Measurements from ENCODE around the gene PTPRM.

PTPRM gene

GRCh38 chr18:7696780-7697179 lies 129.7 kb downstream of the PTPRM start:
- TF ChIP-seq CTCF (IDR thresholded peaks at IDR 0.05; ENCODE audit: low read depth, low read length) = no peak
- no peak overlapping the region for H3K4me3 ChIP-seq (ENCODE audit: low read depth, low read length)
- DNase-seq (ENCODE audit: low read depth, low spot score) = no peak
- in situ Hi-C loops (cut with HindIII; ENCODE audit: low sequenced_read_pairs) = no loop called here

- in situ Hi-C loops (cut with HindIII; ENCODE audit: low sequenced_read_pairs) = no loop called here
- H3K4me3 ChIP-seq (ENCODE audit: low read depth, low read length) = no peak overlapping the region
- no peak for TF ChIP-seq CTCF (IDR thresholded peaks at IDR 0.05; ENCODE audit: low read depth, low read length)
- no peak for DNase-seq (ENCODE audit: low read depth, low spot score)
Measured at GRCh38 chr18:7697306-7697705, 130.2 kb downstream of the PTPRM start.

GRCh38 chr18:7711495-7711894 lies 144.4 kb downstream of the PTPRM start:
- no peak for TF ChIP-seq CTCF (IDR thresholded peaks at IDR 0.05; ENCODE audit: low read depth, low read length)
- DNase-seq (ENCODE audit: low read depth, low spot score) = no peak
- in situ Hi-C loops (cut with HindIII; ENCODE audit: low sequenced_read_pairs) = no loop called here
- H3K4me3 ChIP-seq (ENCODE audit: low read depth, low read length) = no peak overlapping the region

GRCh38 chr18:7720395-7720794 lies 153.3 kb downstream of the PTPRM start:
- no peak for DNase-seq (ENCODE audit: low read depth, low spot score)
- in situ Hi-C loops (cut with HindIII; ENCODE audit: low sequenced_read_pairs) = no loop called here
- no peak overlapping the region for H3K4me3 ChIP-seq (ENCODE audit: low read depth, low read length)
- TF ChIP-seq CTCF (IDR thresholded peaks at IDR 0.05; ENCODE audit: low read depth, low read length) = no peak

- TF ChIP-seq CTCF (IDR thresholded peaks at IDR 0.05; ENCODE audit: low read depth, low read length) = no peak
- in situ Hi-C loops (cut with HindIII; ENCODE audit: low sequenced_read_pairs) = no loop called here
- H3K4me3 ChIP-seq (ENCODE audit: low read depth, low read length) = no peak overlapping the region
- DNase-seq (ENCODE audit: low read depth, low spot score) = no peak
Measured at GRCh38 chr18:7721532-7721931, 154.4 kb downstream of the PTPRM start.

- DNase-seq (ENCODE audit: low read depth, low spot score) = no peak
- no peak for TF ChIP-seq CTCF (IDR thresholded peaks at IDR 0.05; ENCODE audit: low read depth, low read length)
- no peak overlapping the region for H3K4me3 ChIP-seq (ENCODE audit: low read depth, low read length)
- in situ Hi-C loops (cut with HindIII; ENCODE audit: low sequenced_read_pairs) = no loop called here
Measured at GRCh38 chr18:7722955-7723354, 155.8 kb downstream of the PTPRM start.

- no peak for DNase-seq (ENCODE audit: low read depth, low spot score)
- in situ Hi-C loops (cut with HindIII; ENCODE audit: low sequenced_read_pairs) = no loop called here
- no peak overlapping the region for H3K4me3 ChIP-seq (ENCODE audit: low read depth, low read length)
- no peak for TF ChIP-seq CTCF (IDR thresholded peaks at IDR 0.05; ENCODE audit: low read depth, low read length)
Measured at GRCh38 chr18:7723558-7723957, 156.4 kb downstream of the PTPRM start.
